HepG2 (cell line): Measurements from ENCODE around the gene FITM1. TPM values are rescaled to one million over a fixed set of nuclear protein-coding genes. Genes with fewer than 3 reads are reported as not detected.
A peak's percentile ranks its signal among the peaks of the same experiment; 100 is the strongest.

Experiments
- ATF7 ChIP-seq, 2 experiments: fragments of 450-650 bp in 1 of 2; sonication (generic) in 1 of 2; formaldehyde crosslinking in 1 of 2; IDR thresholded peaks; 2 replicates each; pipeline versions ENCODE4 v1.4.0 to v1.6.1; 2016 to 2020; ENCODE audit warnings: antibody characterized with exemption in 1 of 2, mild to moderate bottlenecking in 1 of 2, missing genetic modification reagents in 1 of 2
- BORCS8-MEF2B ChIP-seq: sonication (generic); formaldehyde crosslinking; IDR thresholded peaks from 2 replicates; pipeline ENCODE4 v1.8.0; 2022; ENCODE audit warnings: mild to moderate bottlenecking, missing genetic modification reagents
- CEBPG ChIP-seq: IDR thresholded peaks from 2 replicates; pipeline ENCODE4 v1.6.1; 2016
- ETV6 ChIP-seq: sonication (generic); formaldehyde crosslinking; conservative IDR thresholded peaks from 2 replicates; pipeline ENCODE4 v1.4.0; 2020; ENCODE audit warnings: missing genetic modification reagents
- JUND ChIP-seq: sonication (generic); formaldehyde crosslinking; IDR thresholded peaks from 2 replicates; pipeline ENCODE4 v1.8.0; 2022; ENCODE audit warnings: mild to moderate bottlenecking, missing genetic modification reagents
- NFAT5 ChIP-seq: sonication (generic); formaldehyde crosslinking; IDR thresholded peaks from 2 replicates; pipeline ENCODE4 v1.4.0; 2020; ENCODE audit warnings: missing genetic modification reagents
- PITX1 ChIP-seq: sonication (generic); formaldehyde crosslinking; IDR thresholded peaks from 2 replicates; pipeline ENCODE4 v1.5.1; 2020; ENCODE audit warnings: mild to moderate bottlenecking, missing genetic modification reagents
- RBAK ChIP-seq: sonication (generic); formaldehyde crosslinking; IDR thresholded peaks from 2 replicates; pipeline ENCODE4 v1.5.1; 2020; ENCODE audit warnings: mild to moderate bottlenecking, missing genetic modification reagents
- SNAI1 ChIP-seq: sonication (generic); formaldehyde crosslinking; IDR thresholded peaks from 2 replicates; pipeline ENCODE4 v1.5.0; 2020; ENCODE audit warnings: mild to moderate bottlenecking, missing genetic modification reagents, borderline replicate concordance
- SOX13 ChIP-seq, 3 experiments: fragments of 450-650 bp in 1 of 3; sonication (generic) in 1 of 3; formaldehyde crosslinking in 1 of 3; IDR thresholded peaks in 2 of 3; conservative IDR thresholded peaks in 1 of 3; 2 replicates each; pipeline versions ENCODE4 v1.5.0 to v1.6.1; 2016 to 2020; ENCODE audit warnings: antibody characterized with exemption in 1 of 3, mild to moderate bottlenecking in 1 of 3, missing compliant biosample characterization in 1 of 3, missing genetic modification reagents in 1 of 3, moderate library complexity in 1 of 3
- YEATS2 ChIP-seq: sonication (generic); formaldehyde crosslinking; IDR thresholded peaks from 2 replicates; pipeline ENCODE4 v1.4.0; 2020; ENCODE audit warnings: missing genetic modification reagents, borderline replicate concordance
- ZKSCAN5 ChIP-seq: sonication (generic); formaldehyde crosslinking; IDR thresholded peaks from 2 replicates; pipeline ENCODE4 v1.5.1; 2020; ENCODE audit warnings: mild to moderate bottlenecking, missing genetic modification reagents
- ZMYM3 ChIP-seq: sonication (generic); formaldehyde crosslinking; IDR thresholded peaks from 2 replicates; pipeline ENCODE4 v1.5.1; 2020; ENCODE audit warnings: mild to moderate bottlenecking, missing genetic modification reagents
- ZNF138 ChIP-seq: sonication (generic); formaldehyde crosslinking; IDR thresholded peaks from 2 replicates; pipeline ENCODE4 v1.5.0; 2020; ENCODE audit warnings: mild to moderate bottlenecking, low read depth, missing genetic modification reagents
- ZNF331 ChIP-seq: sonication (generic); formaldehyde crosslinking; IDR thresholded peaks from 2 replicates; pipeline ENCODE4 v1.4.0; 2020; ENCODE audit warnings: missing genetic modification reagents
- ZNF335 ChIP-seq: sonication (generic); formaldehyde crosslinking; IDR thresholded peaks from 2 replicates; pipeline ENCODE4 v1.4.0; 2020; ENCODE audit warnings: missing genetic modification reagents
- ZNF550 ChIP-seq: sonication (generic); formaldehyde crosslinking; IDR thresholded peaks from 2 replicates; pipeline ENCODE4 v1.4.0; 2020; ENCODE audit warnings: mild to moderate bottlenecking, missing genetic modification reagents, borderline replicate concordance
- ZNF567 ChIP-seq: sonication (generic); formaldehyde crosslinking; IDR thresholded peaks from 2 replicates; pipeline ENCODE4 v1.8.1; 2023; ENCODE audit warnings: mild to moderate bottlenecking, missing genetic modification reagents, borderline replicate concordance
- ZNF615 ChIP-seq: sonication (generic); formaldehyde crosslinking; IDR thresholded peaks from 2 replicates; pipeline ENCODE4 v1.5.0; 2020; ENCODE audit warnings: mild to moderate bottlenecking, missing genetic modification reagents, borderline replicate concordance
- ZNF652 ChIP-seq: IDR thresholded peaks from 2 replicates; pipeline ENCODE4 v1.6.1; 2016; ENCODE audit warnings: low read depth, borderline replicate concordance
- ZNF660 ChIP-seq: sonication (generic); formaldehyde crosslinking; IDR thresholded peaks from 2 replicates; pipeline ENCODE4 v1.5.1; 2020; ENCODE audit warnings: mild to moderate bottlenecking, low read depth, missing genetic modification reagents, borderline replicate concordance
- ZNF83 ChIP-seq: sonication (generic); formaldehyde crosslinking; IDR thresholded peaks from 2 replicates; pipeline ENCODE4 v1.4.0; 2020; ENCODE audit warnings: missing genetic modification reagents, mild to moderate bottlenecking, borderline replicate concordance
- polyA plus RNA-seq, 8 experiments: library from polyadenylated mRNA; depleted of rRNA in 3 of 8; stranded (reverse) in 7 of 8; unstranded in 1 of 8; fragments of >200 nt; fragmentation: Illumina TruSeq in 4 of 8; extraction: Trizol in 4 of 8; gene quantifications; 2 replicates each; pipeline versions ENCODE4 v1.2.1 to v1.2.3, GENCODE V29; 2011 to 2016; ENCODE audit warnings: low read depth in 4 of 8, missing spikeins in 1 of 8, mixed read lengths in 1 of 8; ENCODE audit not compliant: insufficient read depth in 1 of 8
- total RNA-seq, 5 experiments: library from RNA; depleted of rRNA; stranded (reverse); fragments of >200 nt; fragmentation: Illumina TruSeq; extraction: Trizol; gene quantifications; 2 replicates each; pipeline ENCODE4 v1.2.3, GENCODE V29; 2016; ENCODE audit warnings: low read depth in 1 of 5
- TF ChIP-seq, protein P1 (sequence below): sonication (generic); formaldehyde crosslinking; IDR thresholded peaks from 2 replicates; pipeline ENCODE4 v1.5.0; 2020; ENCODE audit warnings: missing genetic modification reagents

Gene FITM1
- total and polyA plus RNA-seq, 2 of the 13 experiments (the other 11 are each of a cell fraction or from before 2014, with no cell fraction given): 2.7 to 5.8 TPM

DNA sequence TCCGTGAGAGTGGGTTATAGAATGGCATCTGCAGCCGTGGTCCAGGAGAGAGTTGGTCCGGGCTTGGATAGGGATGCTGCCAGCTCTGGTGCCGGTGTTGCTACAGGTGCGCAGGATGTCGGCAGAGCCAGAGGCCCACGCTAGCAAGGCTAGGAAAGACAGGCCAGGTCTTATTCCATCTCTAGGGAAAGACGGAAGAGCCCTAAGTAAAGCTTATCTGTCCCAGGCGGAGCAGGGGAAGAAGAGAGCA is 5.0 kb downstream of the FITM1 start (continued):
- TF ChIP-seq ZNF83 (CRISPR knock-in tag): peak; percentile 57; the same call in 1 of the 2 replicates
- peak; percentile 62; the same call in 1 of the 2 replicates for TF ChIP-seq NFAT5 (CRISPR knock-in tag)
- no peak for TF ChIP-seq SOX13 (IDR thresholded peaks at IDR 0.05)
- TF ChIP-seq SOX13 (CRISPR knock-in tag; conservative IDR thresholded peaks at IDR 0.05 in 1 of 2, IDR thresholded peaks at IDR 0.05 in 1 of 2): peak in 1 of 2 experiments; percentile 90; a peak in 2 of 4 replicates
- no peak for TF ChIP-seq ZNF331
- 0 out of 2 replicates have a peak, but pooled peaks have one; percentile 24 for TF ChIP-seq ETV6 (CRISPR knock-in tag)
- no peak; the same call in 1 of the 2 replicates for TF ChIP-seq ZNF660 (CRISPR knock-in tag)
- TF ChIP-seq, protein P1, sequence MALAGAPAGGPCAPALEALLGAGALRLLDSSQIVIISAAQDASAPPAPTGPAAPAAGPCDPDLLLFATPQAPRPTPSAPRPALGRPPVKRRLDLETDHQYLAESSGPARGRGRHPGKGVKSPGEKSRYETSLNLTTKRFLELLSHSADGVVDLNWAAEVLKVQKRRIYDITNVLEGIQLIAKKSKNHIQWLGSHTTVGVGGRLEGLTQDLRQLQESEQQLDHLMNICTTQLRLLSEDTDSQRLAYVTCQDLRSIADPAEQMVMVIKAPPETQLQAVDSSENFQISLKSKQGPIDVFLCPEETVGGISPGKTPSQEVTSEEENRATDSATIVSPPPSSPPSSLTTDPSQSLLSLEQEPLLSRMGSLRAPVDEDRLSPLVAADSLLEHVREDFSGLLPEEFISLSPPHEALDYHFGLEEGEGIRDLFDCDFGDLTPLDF (CRISPR knock-in tag): 0 out of 2 replicates have a peak, but pooled peaks have one; percentile 2
- 0 out of 2 replicates have a peak, but pooled peaks have one; percentile 50 for TF ChIP-seq SNAI1
- 0 out of 2 replicates have a peak, but pooled peaks have one; percentile 48 for TF ChIP-seq JUND (CRISPR knock-in tag)
- TF ChIP-seq RBAK (CRISPR knock-in tag): no peak
- 0 out of 2 replicates have a peak, but pooled peaks have one; percentile 5 for TF ChIP-seq ZNF652 (CRISPR knock-in tag)
- peak; percentile 10; the same call in 1 of the 2 replicates for TF ChIP-seq CEBPG
- peak; percentile 80 for TF ChIP-seq PITX1
- peak; percentile 98; the same call in 1 of the 2 replicates for TF ChIP-seq ZNF550
- TF ChIP-seq ZNF335 (CRISPR knock-in tag): peak; percentile 76; the same call in 1 of the 2 replicates
- peak; percentile 77; the same call in 1 of the 2 replicates for TF ChIP-seq ZNF567
- no peak for TF ChIP-seq YEATS2 (CRISPR knock-in tag)
- peak; percentile 75 for TF ChIP-seq ZMYM3 (CRISPR knock-in tag)
- peak; percentile 44; the same call in 1 of the 2 replicates for TF ChIP-seq ZKSCAN5
- 0 out of 2 replicates have a peak, but pooled peaks have one; percentile 13 for TF ChIP-seq BORCS8-MEF2B (CRISPR knock-in tag)
- TF ChIP-seq ZNF615 (CRISPR knock-in tag): no peak
- no peak for TF ChIP-seq ZNF138 (CRISPR knock-in tag)
- TF ChIP-seq ATF7 (IDR thresholded peaks at IDR 0.05): no peak
- peak; percentile 42; the same call in 1 of the 2 replicates for TF ChIP-seq ATF7 (CRISPR knock-in tag; IDR thresholded peaks at IDR 0.05)
